ELF-1 (cell line): ENCODE results near the gene CORO6.

ENCODE experiments used
- DNase-seq: peaks from one replicate; pipeline ENCODE4 v3.0.0-alpha.2; 2016; ENCODE audit warnings: low read depth, low spot score

CORO6 gene

GRCh38 chr17:29565643-29566472, 56.9 kb downstream of the CORO6 start:
- DNase-seq, result peak; percentile 79
